NCI-H69 (cell line): ENCODE measurements around the gene RRN3.
"Not testable (repeated sequence)": the region's sequence is repeated elsewhere in the genome, so short reads cannot be mapped to it uniquely, and the experiment has no call there.

ENCODE experiments used
- DNase-seq: peaks from one replicate; lab custom pipeline; 2025; lab: John Stamatoyannopoulos, UW

Gene RRN3, protein sequence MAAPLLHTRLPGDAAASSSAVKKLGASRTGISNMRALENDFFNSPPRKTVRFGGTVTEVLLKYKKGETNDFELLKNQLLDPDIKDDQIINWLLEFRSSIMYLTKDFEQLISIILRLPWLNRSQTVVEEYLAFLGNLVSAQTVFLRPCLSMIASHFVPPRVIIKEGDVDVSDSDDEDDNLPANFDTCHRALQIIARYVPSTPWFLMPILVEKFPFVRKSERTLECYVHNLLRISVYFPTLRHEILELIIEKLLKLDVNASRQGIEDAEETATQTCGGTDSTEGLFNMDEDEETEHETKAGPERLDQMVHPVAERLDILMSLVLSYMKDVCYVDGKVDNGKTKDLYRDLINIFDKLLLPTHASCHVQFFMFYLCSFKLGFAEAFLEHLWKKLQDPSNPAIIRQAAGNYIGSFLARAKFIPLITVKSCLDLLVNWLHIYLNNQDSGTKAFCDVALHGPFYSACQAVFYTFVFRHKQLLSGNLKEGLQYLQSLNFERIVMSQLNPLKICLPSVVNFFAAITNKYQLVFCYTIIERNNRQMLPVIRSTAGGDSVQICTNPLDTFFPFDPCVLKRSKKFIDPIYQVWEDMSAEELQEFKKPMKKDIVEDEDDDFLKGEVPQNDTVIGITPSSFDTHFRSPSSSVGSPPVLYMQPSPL

DNA sequence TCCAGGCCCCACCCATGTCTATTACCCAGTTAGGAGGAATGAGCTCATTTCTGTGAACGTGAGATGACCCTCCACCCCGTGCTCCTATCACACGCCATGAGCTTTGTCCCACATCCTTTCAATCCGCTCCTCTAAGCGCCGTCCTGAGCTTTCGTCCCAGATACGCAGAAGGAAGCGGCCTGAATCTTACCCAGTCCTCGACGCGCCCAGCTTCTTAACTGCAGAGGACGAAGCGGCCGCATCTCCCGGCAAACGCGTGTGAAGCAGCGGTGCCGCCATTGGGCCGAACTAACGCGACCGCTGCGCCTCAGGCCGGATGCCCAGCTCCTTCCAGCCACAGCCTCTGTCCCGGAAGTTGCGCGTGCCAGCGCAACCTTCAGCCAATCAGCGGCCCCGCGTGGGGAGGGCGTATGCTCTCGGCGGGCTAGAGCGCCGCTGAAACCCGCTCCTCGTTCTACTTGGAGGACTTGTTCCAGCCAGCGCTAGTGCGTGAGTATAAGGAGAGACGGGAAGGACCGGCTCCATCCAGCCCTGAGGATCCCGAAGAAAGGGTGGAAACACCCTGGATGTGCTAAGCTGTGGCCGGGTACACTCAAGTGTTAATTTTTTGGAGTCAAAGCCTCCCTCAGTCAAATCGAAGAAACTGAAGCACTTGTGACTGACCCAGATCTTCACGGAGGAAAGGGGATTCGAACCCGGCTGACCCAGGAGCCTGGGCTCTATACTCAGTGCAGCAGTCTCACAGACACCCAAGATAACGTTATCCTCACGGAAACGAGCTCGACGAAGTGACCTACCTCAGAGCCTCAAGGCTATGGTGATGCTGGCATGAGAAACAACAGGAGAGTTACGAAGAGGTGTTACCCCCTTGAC is at the start of gene RRN3:
TSS of gene RRN3 (minus strand) at position 318 of the 873 bp plus-strand sequence. CDS start at position 279, 39 bp downstream.
- DNase-seq, result peak; percentile 97

DNA sequence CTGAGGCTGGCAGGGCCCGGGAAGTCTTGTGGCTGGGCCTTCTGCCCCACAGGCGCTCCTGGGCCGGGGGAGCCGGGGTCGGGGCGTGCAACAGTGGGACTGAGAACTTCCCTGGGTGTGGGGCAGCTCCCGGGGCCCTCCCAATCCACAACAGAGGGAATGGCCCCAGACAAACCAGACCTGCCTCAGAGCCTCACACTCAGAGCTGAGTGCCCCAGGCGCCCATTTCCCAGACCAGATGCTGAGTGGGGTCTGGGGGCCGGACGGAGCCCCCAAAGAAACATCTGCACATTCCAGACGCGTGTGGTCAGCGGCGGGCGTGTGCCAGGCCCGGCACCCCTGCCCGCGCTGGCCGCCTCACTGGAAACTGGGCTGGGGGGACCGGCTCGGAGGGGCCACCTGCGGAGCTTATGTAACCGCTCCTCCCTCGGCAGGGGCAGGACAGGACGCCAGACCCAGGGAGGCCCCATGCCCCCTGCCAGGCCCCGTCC is 49.6 kb upstream of the RRN3 start:
- not testable (repeated sequence) for DNase-seq

DNA sequence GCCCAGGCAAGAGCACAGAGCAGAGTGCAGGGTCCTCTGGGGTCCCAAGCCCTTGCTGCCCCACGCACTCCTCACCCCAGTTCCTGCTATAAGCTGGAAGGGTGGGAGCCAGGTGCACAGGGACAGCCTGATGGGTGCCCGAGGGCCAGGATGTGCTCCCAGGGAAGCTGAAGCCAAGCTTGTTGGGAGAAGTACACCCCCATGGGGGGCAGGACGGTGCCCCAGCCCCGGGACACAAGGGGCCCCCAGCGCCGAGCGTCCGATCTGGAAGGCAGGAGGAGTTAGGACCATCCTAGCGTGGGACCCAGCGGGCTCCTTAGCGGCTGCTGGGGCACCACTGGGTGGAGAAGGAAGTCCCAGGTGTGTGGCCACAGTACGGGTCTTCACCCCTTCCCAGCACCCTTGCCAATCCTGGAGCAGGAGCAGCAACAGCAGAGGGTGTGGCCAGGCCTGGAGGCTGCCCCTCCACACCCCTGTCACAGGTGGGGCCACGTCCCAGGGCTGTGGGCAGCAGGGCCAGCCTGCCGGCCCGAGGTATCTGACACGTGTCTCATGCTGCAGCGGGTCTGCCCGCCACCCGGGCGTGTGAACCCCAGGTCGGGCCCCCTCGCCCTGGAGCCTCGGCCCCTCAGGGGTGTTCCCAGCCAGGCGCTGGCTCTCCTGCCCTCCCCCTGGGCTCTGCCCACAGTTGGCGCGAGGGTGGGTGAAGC is 49.0 kb upstream of the RRN3 start:
- not testable (repeated sequence) for DNase-seq

DNA sequence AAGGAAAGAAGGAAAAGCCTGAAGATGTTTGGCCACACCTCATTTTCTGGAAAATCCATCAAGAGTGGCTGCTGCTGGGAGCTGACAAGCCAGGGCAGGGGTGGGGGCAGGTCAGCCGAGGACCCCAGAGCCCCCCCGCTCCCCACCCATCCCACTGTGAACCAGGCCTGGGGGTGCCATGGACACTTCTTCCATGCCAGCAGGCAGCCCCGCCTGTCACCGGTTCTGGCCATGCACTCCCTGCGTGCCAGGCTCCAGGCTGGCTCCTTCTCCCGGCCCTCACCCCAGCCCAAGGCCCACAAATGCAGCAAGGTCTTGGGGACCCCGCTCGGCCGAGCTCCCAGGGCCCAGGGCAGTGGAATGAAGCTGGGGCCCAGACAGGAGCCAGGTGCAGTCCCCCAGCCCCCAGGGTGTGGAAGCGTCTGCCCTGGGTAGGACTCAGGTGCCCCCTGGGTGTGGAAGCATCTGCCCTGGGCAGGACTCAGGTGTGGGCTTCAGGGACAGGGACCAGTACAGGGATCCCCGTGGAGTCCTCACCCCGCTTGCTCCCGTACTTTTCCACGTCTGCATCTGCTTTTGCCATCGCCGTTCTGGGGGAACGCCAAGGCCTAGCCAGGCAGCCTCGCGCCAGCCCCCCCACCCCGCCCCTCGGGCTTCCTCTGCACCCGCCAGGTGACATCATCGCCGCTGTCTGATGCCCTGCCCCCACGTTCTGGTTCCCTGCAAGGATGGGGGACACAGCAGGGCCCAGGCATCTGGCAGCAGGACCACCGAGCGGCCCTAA is 48.2 kb upstream of the RRN3 start:
- not testable (repeated sequence) for DNase-seq

DNA sequence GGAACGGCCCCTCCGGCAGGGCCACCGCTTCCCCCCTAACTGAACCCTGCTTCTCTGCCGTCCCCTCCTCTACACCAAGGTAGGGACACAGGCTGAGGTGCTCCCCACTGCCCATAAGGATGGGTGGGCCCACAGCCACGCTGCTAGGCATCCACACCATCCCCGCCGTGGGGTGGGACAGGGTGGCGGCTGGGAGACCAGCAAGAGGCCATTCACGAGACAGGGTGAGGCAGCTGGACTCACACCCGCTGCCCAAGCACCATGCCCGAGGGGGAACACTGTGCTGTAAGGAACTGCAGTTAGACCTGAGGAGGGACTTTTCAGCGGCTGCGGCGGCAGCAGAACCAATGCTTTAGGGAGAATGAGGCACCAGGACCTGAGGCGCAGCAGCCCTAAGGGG is 47.5 kb upstream of the RRN3 start:
- DNase-seq, result no peak

DNA sequence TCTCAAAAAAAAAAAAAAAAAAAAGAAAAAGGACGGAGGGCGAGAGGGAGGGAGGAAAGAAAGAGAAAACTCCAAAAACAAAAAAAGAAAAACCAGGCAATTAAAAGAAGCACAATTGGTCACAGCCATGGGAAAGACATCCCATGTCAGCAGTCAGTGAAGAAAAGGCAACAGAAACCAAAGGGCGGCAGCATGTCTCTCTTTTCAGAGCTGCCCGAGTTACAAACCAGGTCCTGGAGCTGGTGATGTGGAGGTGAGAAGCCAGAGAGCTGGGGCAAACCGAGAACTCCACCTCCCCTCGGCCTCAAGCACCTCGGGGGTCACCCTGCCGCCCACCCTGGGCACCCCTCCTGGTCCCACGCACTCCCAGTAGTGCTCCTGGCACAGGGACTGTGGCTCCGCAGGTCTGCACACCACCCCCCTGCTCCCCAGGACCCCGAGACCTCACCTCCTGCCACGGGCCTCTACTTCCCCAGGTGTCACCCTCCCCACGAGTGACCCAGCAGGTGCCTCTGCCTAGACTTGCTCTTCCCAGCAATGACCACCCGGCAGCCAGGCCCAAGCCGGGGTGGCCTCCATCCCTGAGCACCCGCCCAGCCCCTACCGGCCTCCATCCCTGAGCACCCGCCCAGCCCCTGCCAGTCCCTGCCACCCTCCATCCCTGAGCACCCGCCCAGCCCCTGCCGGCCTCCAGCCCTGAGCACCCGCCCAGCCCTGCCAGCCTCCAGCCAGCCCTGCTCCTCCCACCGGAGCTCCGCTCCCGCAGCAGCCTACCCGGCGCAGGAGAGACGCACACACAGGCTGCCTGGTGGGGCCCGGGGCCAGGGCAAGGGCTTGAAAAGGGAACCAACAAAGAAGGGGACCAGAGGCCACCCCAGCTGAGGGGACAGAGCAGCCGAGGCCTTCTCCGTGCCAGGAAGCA is 46.6 kb upstream of the RRN3 start:
- DNase-seq, result not testable (repeated sequence)

DNA sequence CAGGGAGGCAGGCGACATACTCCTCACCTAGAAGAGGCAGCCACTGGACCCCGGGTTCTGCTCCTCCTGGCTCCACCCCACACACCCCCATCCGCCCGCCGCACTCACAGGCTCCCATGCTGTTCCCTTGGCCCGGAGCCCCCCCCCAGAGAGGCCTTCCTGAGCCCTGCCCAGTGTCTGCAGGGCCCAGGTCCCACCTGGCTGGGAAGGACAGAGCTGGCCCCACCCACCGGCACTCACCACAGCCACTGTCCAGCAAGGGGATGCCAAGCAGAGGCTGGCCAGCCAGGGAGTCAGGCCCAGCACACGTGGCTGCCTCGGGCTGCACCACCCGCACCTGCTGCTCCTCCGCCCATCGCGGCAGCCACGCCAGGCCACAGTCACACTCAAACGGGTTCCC is 43.4 kb upstream of the RRN3 start:
- not testable (repeated sequence) for DNase-seq

DNA sequence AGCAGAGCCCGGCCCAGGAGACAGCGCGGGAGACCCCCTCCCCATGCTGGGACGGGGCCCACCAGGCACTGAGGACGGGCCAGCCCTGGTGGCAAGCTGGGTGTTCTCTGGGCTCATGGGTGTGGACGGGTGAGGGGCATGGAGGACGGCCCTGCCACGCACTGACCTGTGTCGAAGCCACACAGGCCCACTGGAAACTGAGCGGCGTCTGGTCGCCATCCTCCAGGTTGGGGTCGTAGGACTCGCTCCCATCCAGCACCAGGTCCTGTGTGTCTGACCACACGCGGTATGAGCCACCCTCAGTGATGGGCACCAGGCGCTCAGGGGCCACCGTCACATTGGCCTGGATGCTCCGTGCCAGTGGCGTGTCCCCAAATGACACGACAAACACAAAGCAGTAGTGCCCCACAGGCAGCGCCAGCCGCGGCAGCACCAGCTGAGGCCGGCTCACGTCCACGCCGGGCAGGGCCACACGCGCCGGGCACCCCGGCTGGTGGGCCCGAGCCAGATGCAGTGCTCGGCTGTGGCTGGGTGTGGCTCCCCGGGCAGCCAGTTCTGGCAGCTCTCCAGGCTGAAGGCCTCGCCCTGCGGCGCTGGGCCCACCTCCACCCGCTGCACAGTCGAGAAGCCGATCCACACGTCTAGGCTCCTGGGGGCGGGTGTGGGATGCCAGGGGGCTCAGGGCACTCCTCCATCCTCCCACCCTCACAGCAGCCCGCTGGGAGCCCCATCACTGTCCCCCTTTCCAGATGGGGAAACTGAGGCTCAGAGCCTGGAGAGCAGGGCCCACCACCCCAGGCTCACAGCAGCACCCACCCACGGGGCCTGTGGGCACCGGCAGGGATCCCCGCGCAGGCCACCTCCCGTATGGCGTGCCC is 41.6 kb upstream of the RRN3 start:
- not testable (repeated sequence) for DNase-seq

DNA sequence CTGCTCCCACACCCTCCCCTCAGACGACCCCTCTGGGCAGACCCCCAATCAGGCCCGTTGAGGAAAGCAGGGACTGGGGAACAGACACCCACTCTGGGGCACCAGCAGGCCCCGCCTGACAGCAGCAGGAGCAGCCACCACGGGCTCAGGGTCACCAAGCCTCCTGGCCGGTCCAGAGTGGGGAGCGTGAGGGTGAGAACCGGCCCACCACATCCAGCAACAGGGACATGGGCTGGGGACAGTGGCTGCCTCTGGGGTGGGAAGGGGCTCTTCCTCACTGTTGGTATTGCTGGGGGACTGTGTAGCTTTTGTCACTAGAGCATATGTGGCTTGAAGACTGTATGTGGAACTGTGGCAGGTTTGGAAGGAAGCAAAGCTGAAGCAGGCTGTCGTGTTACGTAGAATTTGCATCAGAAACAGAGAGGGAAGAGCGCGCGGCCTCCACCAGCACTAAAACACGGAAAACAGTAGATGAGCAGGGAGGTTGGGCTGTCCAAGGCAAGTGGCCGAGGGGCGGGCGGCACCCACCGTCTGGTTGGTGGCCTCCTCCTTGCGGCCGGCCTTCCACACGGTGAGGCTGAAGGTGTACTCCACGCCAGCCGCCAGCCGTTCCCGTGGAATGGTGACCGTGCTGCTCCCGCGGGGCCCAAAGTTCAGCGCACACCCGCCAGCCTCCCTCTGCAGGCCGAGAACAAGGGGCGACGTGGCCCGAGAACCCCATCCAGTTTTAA is 40.8 kb upstream of the RRN3 start:
- DNase-seq, result not testable (repeated sequence)

DNA sequence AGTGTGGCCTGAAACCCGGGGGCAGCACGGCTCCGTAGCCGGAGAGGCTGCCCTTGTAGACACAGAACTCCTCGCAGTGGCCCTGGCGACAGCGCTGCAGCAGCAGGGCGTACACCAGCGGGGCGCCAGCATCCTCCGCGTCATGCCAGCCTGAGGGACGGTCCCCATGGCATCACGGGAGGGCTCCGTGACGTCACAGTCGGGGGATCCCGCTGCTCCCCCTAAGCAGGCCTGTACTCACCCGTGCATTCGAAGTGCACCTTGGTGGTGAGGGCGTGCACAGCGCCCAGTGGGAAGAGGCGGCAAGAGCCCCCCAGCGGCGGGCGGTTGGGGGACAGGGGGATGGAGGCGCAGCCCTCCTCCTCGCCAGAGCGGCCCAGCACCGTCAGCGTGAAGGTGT is 39.5 kb upstream of the RRN3 start:
- DNase-seq, result not testable (repeated sequence)

DNA sequence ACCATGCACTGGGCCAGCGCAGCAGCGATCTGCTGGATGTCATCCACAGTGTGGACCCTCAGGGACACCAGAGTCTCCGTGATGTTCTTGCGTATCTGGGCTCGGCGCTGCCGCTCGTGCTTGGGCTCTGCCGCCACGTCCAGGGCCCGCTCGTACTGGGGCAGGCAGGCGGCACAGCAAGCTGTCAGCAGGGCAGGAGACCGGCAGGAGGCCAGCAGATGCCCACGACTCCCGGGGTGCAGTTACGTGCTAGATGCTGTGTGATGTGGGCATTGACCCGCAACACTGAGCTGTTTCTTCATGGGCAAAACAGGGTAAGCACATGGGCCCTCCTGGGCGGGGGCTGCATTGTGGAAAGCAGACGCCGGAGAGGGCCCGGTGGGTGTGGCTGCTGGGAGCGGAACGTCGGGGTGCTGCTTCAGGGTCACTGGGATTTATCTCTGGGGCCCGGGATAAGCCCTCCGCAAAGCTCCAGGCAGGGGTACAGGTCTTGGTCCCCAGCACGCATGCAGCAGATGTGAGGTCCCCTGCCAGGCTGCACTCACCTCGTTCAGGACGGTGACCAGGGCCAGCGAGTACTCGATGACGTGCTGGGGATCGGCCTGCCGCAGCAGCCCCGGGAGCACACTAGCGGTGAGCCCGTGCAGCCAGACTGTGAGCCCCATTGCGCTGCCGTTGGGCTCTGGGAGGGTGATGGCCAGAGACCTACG is 38.8 kb upstream of the RRN3 start:
- DNase-seq, result not testable (repeated sequence)

DNA sequence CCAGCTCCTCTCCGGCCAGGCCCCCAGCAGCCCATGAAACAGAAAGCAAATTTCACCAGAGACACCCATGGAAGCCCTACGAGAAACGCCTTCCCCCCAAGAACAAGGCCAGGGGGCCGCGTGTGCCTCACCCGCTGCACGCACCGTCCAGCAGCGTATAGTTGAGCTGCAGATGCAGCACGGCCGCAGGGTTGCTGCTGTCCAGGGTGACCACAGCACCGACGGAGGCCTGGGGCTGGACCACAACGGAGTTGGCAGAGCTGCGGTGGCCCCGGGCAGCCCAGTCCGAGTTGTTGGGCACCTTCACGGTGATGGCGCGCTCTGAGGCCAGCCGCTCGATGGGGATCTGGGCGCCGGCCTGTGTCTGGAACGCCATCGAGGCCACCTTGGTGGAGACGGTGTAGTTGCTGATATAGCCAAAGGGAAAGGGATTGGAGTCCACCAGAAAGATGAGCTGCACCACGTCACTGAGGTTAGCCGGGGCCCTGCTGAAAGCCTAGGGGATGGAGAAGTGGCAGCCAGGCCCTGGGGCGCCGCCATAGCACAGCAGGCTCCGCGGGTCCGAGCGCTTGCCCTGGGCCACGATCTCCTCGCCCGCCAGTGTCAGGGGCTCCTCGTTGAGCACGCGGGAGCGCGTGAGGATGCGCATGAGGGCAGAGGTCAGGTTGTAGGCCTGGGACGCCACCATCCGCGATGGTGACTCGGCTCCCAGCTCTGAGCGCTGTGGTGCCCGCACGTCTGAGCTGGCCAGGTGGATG is 37.0 kb upstream of the RRN3 start:
- not testable (repeated sequence) for DNase-seq

DNA sequence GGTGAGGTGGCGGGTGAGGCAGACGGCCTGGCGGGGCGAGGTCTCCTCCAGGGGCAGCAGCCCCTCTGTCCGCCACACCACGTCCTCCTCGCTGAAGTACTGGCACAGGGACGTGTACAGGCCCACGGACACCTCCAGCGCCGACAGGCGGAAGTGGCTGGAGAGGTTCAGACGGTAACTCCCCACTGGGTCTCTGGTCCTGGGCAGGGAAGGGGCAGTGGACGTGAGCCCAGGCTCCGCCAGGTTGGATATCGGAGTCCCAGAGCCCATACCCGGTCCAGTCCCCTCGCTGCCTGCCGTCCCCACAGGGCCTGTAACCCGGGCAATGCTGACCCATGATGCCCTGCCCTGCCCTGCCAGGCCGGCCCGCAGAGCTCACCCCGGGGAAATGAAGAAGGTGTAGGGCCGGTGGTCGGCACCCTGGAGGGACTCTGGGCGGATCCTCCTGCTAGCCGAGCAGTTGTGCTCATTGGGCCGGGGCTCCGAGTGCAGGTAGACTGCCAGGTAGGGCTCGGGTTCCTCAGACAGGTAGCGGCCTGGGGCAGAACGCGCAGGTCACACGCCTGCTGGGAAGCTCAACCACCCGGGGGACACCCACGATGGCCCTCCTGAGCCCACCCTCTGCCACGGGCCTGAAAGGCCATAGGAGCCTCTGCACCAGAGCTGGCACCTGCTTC is 36.3 kb upstream of the RRN3 start:
- not testable (repeated sequence) for DNase-seq

DNA sequence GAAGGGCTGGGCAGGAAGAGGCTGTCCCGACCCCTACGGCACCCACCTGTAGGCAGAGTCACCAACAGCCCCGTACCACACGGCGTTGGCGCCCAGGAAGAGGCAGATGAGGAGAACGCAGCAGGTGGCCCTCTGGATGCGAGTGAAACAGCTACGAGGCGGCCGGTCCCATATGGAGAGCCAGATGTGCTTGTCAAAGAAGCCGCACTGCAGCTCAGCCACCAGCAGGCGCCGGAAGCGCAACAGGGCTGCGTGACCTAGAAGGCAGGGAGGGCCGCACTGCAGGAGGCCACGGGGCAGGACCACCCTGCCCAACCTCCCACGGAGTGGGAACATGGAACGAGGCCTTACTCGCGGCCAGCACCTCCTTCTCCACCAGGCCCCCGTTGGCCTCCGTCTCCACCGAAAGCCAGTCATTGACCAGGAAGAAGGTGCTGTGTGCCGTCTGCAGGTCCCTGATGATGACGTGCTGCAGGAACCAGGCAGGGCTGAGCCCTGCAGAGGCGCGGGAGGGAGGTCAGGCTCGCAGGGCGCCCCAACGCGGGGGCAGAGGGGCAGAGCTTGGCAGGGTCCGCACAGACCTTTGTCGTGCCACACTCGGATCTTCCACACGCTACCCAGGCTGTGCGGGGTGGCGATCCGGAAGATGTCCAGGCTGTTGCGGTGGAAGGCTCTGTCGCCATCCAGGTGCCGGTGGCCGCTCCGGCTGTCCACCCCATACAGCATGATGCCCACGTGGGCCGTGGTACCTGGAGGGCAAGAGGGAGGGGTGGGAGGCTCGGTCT is 33.8 kb upstream of the RRN3 start:
- DNase-seq, result not testable (repeated sequence)

DNA sequence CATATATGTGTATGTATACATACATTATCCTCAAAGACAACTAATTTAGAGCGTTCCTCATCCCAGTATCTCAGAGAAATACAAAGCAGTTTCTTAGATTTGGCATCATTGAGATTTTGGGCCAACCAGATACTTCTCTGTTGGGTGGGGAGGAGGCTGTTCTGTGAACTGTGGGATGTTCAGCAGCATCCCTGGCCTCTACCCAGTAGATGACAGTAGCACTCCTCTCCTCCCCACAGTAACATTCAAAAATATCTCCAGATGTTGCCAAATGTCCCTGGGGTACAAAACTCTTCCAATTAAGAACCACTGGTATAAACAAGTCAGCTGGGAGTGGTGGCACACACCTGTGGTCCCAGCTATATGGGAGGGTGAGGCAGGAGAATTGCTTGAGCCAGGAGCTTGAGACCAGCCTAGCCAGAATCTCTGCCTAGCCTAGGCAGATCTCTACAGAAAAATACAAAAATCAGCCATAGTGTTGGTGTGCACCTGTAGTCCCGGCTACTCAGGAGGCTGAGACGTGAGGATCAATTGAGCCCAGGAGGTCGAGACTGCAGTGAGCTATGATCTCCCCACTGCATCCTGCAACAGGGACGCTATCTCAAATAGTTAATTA is 6.4 kb upstream of the RRN3 start:
- not testable (repeated sequence) for DNase-seq
